Measurements from ENCODE around the gene EXOC4. TPM values are rescaled to one million over a fixed set of nuclear protein-coding genes. Genes with fewer than 3 reads are reported as not detected.

EXOC4 gene
- total and polyA plus RNA-seq, 2 of the 13 experiments (the other 11 are each of a cell fraction or from before 2014, with no cell fraction given) = 22.5 to 39.0 TPM

DNA sequence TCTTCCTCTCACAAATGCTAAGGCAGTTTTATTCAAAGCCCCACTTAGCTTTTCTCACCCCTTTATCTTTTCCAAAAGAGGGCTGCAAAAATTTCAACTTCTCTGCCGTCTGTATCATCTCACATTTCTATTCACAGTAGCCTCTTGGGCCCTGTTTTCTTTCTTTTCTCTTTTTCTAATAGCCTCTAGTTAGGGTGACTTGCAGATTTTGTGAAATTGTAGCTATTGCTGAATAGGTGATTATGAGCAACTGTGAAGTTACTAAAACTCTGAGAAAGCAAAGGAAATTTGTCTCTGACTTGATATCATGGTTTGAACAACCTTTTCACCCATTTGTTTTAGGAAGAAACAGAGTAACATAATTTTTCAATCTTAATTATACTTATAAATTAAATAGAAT is 29.2 kb downstream of the EXOC4 start:
- Histone ChIP-seq H3K27me3 (ENCODE audit: control insufficient read depth in 1 of 2, insufficient read depth in 2 of 2, low read length in 2 of 2) (no peaks in the 10 kb centered on the region), H3K9ac (ENCODE audit: insufficient read depth, low read depth, low read length) (no peak overlapping the region), H2AFZ (ENCODE audit: low read length) (no peak overlapping the region), H3K4me3 (replicated peaks in 1 of 3; ENCODE audit: insufficient read depth in 1 of 3, low read depth in 2 of 3, low read length in 3 of 3) (no peak overlapping the region), H3K36me3 (replicated peaks in 1 of 2; ENCODE audit: control insufficient read depth in 1 of 2, insufficient read depth in 2 of 2, low read length in 2 of 2) (peaks cover 1 to 22% of the 10 kb centered on the region in 2 experiments), H3K4me1 (ENCODE audit: insufficient read depth, low read length) (no peaks in the 10 kb centered on the region), H3K9me3 (ENCODE audit: low read length) (no peaks in the 10 kb centered on the region), H3K27ac (ENCODE audit: extremely low read length, insufficient read depth, low read length) (no peak overlapping the region), H3K4me2 (ENCODE audit: low read depth, low read length) (no peak overlapping the region), H3K79me2 (ENCODE audit: insufficient read depth, low read length) (no peaks in the 10 kb centered on the region), H4K20me1 (ENCODE audit: insufficient read depth, low read length) (0 out of 2 replicates have a peak, but pooled peaks cover 3% of the 10 kb centered on the region)
- ATAC-seq (no peak), DNase-seq (ENCODE audit: low spot score) (no peak), FAIRE-seq (no peak)
- BruUV-seq (replicated peaks) = no TSS peak
- intact Hi-C loops (cut with micrococcal nuclease; ENCODE audit: unreplicated experiment) (no loop called here), in situ Hi-C loops (cut with HindIII; ENCODE audit: extremely low pct_ligation_motif_present, low pct_unique_long_range_greater_than_20kb) (no loop called here)
- TF ChIP-seq EHMT2 (IDR thresholded peaks at IDR 0.05; ENCODE audit: borderline replicate concordance, low read depth, low read length) = no peak
- TF ChIP-seq KDM5B (CRISPR knock-in tag; IDR thresholded peaks at IDR 0.05; ENCODE audit: borderline replicate concordance) = no peak
- TF ChIP-seq NFE2L2 (IDR thresholded peaks at IDR 0.05; ENCODE audit: low read length) = peak; percentile 55
- CTCF ChIA-PET (ENCODE audit: low intra/inter-chr PET ratio, low total read pairs) = no interaction called here
- POLR2A ChIA-PET = no interaction called here
- WGBS (ENCODE audit: low lambda C conversion rate) = 83% methylated on average over 1 of the region's 1 CpG

DNA sequence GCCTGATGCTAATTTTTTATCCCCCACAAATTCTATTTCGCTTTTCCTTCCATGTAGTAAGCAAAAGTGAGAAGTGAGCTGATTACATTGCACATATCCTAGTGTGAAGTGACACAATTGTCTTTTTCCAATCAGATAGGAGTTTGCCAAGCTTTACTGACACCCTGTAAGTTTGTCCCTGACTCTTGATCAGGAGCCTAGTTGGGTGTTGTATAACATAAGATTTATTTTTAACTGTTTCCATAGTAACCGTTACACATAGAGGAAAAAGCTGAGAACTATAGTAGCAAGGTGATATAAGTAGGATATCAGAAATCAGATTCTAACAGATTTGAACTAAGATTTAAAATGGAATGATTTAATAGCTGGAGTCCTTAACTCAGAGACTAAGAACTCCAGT is 31.2 kb downstream of the EXOC4 start:
- no peak for ATAC-seq
- intact Hi-C loops (cut with micrococcal nuclease; ENCODE audit: unreplicated experiment) = no loop called here
- Histone ChIP-seq H3K9me3 (ENCODE audit: low read length) (no peaks in the 10 kb centered on the region), H3K36me3 (replicated peaks in 1 of 2; ENCODE audit: control insufficient read depth in 1 of 2, insufficient read depth in 2 of 2, low read length in 2 of 2) (peaks cover 3 to 23% of the 10 kb centered on the region in 2 experiments; a peak in 4 of 5 replicates), H3K4me2 (ENCODE audit: low read depth, low read length) (no peak overlapping the region), H4K20me1 (ENCODE audit: insufficient read depth, low read length) (0 out of 2 replicates have a peak, but pooled peaks cover 3% of the 10 kb centered on the region), H2AFZ (ENCODE audit: low read length) (no peak overlapping the region), H3K4me3 (replicated peaks in 1 of 3; ENCODE audit: insufficient read depth in 1 of 3, low read depth in 2 of 3, low read length in 3 of 3) (no peak overlapping the region), H3K4me1 (ENCODE audit: insufficient read depth, low read length) (no peaks in the 10 kb centered on the region), H3K9ac (ENCODE audit: insufficient read depth, low read depth, low read length) (no peak overlapping the region), H3K27me3 (ENCODE audit: control insufficient read depth in 1 of 2, insufficient read depth in 2 of 2, low read length in 2 of 2) (no peaks in the 10 kb centered on the region), H3K27ac (ENCODE audit: extremely low read length, insufficient read depth, low read length) (no peak overlapping the region), H3K79me2 (ENCODE audit: insufficient read depth, low read length) (no peaks in the 10 kb centered on the region)
- BruUV-seq (replicated peaks) = no TSS peak
- in situ Hi-C loops (cut with HindIII; ENCODE audit: extremely low pct_ligation_motif_present, low pct_unique_long_range_greater_than_20kb) = no loop called here
- no peak for DNase-seq (ENCODE audit: low spot score)
- CTCF ChIA-PET (ENCODE audit: low intra/inter-chr PET ratio, low total read pairs) = no interaction called here
- POLR2A ChIA-PET = no interaction called here
- FAIRE-seq = no peak
- WGBS (ENCODE audit: low lambda C conversion rate) = 94% methylated on average over 2 of the region's 2 CpGs
- TF ChIP-seq PTBP1 (IDR thresholded peaks at IDR 0.05; ENCODE audit: low read depth, low read length, poor library complexity, severe bottlenecking) = no peak
- TF ChIP-seq, protein P1, sequence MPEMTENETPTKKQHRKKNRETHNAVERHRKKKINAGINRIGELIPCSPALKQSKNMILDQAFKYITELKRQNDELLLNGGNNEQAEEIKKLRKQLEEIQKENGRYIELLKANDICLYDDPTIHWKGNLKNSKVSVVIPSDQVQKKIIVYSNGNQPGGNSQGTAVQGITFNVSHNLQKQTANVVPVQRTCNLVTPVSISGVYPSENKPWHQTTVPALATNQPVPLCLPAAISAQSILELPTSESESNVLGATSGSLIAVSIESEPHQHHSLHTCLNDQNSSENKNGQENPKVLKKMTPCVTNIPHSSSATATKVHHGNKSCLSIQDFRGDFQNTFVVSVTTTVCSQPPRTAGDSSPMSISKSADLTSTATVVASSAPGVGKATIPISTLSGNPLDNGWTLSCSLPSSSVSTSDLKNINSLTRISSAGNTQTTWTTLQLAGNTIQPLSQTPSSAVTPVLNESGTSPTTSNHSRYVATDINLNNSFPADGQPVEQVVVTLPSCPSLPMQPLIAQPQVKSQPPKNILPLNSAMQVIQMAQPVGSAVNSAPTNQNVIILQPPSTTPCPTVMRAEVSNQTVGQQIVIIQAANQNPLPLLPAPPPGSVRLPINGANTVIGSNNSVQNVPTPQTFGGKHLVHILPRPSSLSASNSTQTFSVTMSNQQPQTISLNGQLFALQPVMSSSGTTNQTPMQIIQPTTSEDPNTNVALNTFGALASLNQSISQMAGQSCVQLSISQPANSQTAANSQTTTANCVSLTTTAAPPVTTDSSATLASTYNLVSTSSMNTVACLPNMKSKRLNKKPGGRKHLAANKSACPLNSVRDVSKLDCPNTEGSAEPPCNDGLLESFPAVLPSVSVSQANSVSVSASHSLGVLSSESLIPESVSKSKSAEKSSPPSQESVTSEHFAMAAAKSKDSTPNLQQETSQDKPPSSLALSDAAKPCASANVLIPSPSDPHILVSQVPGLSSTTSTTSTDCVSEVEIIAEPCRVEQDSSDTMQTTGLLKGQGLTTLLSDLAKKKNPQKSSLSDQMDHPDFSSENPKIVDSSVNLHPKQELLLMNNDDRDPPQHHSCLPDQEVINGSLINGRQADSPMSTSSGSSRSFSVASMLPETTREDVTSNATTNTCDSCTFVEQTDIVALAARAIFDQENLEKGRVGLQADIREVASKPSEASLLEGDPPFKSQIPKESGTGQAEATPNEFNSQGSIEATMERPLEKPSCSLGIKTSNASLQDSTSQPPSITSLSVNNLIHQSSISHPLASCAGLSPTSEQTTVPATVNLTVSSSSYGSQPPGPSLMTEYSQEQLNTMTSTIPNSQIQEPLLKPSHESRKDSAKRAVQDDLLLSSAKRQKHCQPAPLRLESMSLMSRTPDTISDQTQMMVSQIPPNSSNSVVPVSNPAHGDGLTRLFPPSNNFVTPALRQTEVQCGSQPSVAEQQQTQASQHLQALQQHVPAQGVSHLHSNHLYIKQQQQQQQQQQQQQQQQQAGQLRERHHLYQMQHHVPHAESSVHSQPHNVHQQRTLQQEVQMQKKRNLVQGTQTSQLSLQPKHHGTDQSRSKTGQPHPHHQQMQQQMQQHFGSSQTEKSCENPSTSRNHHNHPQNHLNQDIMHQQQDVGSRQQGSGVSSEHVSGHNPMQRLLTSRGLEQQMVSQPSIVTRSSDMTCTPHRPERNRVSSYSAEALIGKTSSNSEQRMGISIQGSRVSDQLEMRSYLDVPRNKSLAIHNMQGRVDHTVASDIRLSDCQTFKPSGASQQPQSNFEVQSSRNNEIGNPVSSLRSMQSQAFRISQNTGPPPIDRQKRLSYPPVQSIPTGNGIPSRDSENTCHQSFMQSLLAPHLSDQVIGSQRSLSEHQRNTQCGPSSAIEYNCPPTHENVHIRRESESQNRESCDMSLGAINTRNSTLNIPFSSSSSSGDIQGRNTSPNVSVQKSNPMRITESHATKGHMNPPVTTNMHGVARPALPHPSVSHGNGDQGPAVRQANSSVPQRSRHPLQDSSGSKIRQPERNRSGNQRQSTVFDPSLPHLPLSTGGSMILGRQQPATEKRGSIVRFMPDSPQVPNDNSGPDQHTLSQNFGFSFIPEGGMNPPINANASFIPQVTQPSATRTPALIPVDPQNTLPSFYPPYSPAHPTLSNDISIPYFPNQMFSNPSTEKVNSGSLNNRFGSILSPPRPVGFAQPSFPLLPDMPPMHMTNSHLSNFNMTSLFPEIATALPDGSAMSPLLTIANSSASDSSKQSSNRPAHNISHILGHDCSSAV (CRISPR knock-in tag; IDR thresholded peaks at IDR 0.05; ENCODE audit: borderline replicate concordance) = no peak
- no peak for TF ChIP-seq ZEB1 (IDR thresholded peaks at IDR 0.05; ENCODE audit: insufficient replicate concordance, low read depth)
- TF ChIP-seq ONECUT2 (CRISPR knock-in tag; IDR thresholded peaks at IDR 0.05) = no peak
- TF ChIP-seq ZNF12 (CRISPR knock-in tag; IDR thresholded peaks at IDR 0.05) = no peak
- TF ChIP-seq, protein P2, sequence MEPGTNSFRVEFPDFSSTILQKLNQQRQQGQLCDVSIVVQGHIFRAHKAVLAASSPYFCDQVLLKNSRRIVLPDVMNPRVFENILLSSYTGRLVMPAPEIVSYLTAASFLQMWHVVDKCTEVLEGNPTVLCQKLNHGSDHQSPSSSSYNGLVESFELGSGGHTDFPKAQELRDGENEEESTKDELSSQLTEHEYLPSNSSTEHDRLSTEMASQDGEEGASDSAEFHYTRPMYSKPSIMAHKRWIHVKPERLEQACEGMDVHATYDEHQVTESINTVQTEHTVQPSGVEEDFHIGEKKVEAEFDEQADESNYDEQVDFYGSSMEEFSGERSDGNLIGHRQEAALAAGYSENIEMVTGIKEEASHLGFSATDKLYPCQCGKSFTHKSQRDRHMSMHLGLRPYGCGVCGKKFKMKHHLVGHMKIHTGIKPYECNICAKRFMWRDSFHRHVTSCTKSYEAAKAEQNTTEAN (CRISPR knock-in tag; conservative IDR thresholded peaks at IDR 0.05) = no peak
- no peak for TF ChIP-seq DNMT1 (CRISPR knock-in tag; IDR thresholded peaks at IDR 0.05)

Measured in HepG2 (cell line).